Activated CD4-positive, alpha-beta T cell treated with anti-CD3 and anti-CD28 coated beads, Interleukin-10, Interleukin-2, amounts not matched to agents 100 ng/mL and 50 ng/mL, durations not matched to agents 16 hours and 8 hours (primary cell): ENCODE data around the gene NUDT16L1.

Experiments used
- DNase-seq: peaks from one replicate; pipeline ENCODE4 v3.0.0-alpha.2; 2020

Gene NUDT16L1

DNA sequence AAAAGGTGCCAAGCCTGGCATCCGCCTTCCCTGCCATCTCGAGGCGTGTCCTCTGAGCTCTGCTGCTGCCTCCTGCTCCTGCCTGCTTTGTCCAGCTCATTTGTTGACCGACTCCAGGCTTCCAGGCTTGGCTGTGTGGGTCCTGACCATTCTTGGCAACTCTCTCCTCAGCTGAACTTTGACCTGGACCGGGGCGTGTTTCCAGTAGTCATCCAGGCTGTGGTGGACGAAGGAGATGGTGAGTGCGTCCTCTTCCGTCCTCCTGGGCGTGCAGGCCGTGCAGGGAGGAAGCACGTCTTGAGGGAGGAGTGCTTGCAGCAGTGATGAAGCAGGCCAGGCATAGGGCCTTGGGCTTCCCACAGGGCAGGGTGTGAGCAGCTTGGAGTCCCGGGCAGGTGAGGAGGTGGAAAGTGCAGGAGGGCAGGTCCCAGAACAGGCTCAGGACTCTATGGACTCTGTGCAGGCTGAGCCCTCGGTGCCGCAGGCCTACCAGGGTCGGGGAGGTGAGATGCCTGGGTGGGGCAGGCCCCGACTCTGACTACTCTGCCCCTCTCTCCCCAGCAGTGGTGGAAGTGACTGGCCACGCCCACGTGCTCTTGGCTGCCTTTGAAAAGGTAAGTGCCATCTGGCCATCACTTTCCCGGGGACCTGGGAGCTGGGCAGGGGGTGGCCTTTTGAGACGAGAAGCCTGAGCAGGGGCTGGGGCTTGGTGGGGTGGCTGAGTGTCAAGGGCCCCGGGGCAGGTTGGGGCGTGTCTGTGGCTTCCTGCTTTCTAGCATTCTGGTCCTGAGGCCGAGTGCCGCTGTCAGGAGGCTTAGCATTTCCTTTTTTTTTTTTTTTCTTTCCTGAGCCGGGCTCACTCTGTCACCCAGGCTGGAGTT, 28.6 kb upstream of the NUDT16L1 start:
- peak; percentile 68 for DNase-seq

DNA sequence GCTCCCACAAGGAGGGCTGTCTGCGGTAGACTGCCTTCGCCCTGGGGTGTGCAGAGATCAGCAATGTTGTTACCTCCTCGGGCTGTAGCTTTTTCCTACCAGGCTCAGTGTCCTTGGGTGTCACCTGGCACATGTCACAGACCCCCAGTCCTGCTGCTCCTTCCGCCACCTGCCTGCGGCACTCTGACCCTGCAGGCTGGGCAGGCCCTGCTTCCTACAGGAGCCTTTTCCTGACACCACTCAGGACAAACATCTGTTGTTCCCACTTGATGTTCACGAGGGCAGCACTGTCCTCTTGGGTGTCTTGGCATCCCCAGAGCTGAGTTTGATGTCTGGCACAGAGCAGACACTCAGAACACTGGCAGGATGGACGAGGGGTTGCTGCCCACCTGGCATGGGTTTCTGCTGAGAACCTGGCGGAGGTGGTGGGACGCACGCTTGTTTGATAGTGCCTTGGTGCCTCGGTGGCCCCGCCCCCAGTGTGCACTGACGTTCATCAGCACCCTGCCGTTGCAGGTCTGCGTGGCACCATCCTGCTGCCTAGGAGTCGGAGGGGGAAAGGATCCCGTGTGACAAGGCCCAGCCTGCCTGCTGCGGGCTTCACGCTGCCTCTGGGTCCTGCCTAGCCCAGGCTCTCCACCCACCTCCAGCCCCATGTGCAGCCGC, 26.7 kb upstream of the NUDT16L1 start:
- no peak for DNase-seq

GRCh38 chr16:4667203-4667963, 26.0 kb upstream of the NUDT16L1 start:
- DNase-seq = no peak

- DNase-seq = no peak
Measured at GRCh38 chr16:4668313-4668960, 24.9 kb upstream of the NUDT16L1 start.

- DNase-seq = no peak
Measured at GRCh38 chr16:4673387-4674046, 19.8 kb upstream of the NUDT16L1 start.

- DNase-seq = no peak
Measured at GRCh38 chr16:4674926-4675530, 18.3 kb upstream of the NUDT16L1 start.

DNA sequence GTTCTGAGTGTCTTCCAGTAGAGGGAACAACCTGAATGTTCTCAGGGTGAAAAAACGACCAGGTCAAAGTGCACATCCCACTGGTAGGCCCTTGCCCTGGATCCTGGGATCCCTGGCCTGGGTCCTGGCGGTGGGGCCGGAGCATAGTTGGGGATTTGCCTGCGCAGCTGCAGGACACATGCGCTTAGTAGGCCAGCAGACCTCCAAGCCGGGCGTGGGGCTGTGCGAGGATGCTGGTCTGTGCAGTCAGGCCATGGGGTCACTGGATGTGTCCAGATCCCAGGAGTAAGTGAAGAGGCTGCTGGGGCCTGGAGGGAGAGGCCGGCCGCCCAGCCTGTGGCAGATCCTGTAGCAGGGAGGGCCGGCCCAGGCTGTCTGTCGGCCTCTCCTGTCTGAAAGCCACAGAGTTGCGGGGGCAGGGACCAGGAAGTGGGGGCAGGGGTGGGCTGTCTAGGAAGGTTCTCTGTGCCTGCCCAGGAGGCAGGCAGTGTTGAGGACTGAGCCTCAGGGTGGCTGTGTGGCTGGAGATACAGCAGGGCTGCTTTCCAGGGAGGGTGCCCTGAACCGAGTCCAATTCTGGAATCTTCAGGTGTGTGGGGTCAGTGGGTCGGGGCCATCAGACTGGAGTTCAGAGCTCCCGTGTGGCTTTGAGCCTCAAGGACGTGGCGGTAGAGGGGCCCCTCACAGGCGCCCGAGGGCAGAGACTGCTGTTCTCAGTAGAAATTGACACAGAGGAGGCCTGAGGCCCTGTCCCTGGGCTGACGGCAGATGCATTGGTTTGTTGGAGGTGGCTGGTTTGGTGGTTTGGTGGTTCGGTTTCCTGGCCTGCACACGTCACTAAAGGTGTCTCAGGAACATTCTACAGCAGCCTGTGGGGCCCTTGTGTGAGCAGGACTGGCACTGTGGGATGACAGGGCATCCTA, 17.2 kb upstream of the NUDT16L1 start:
- peak; percentile 84 for DNase-seq

- DNase-seq = no peak
Measured at GRCh38 chr16:4676831-4677230, 16.5 kb upstream of the NUDT16L1 start.

DNA sequence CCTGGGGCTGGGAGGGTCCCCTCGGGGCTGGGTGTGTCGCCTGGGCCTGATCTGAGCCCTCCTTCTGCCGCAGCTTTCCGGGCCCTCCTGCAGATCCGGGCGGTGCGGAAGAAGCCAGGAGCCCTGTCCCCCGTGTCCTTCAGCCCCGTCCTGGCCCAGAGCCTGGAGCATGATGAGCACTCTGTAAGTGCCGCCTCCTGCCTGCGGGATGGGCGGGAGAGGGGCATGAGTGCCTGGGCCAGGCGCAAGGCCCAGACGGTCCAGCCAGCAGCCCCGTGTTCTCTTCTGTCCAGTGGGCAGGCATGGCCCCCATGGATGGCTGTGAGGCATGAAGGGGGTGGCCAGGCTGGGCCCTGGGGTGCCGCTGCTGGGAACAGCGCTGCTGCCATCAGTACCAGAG, 16.0 kb upstream of the NUDT16L1 start:
- DNase-seq = no peak

- DNase-seq = no peak
Measured at GRCh38 chr16:4677994-4678393, 15.4 kb upstream of the NUDT16L1 start.

DNA sequence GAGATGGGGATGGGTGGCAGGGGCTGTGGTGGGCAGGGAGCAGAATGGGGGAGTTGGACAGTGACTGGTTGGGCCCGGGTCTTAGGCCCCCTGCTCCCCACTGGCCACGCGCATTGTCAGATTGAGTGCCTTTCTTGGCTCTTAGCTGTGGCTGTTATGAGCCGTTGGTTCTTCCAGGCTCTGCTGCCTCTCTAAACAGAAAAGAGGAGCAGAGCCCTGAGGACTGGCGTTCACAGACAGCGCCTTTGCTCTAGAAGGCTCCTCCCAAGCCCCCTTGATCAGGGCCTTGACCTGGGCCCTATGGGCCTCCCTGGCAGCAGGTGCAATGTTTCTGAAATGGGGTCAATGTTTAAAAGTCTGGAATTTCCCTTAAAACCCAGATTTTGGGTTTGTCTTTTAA, 14.8 kb upstream of the NUDT16L1 start:
- no peak for DNase-seq

- DNase-seq = no peak
Measured at GRCh38 chr16:4679156-4679849, 14.1 kb upstream of the NUDT16L1 start.

GRCh38 chr16:4679850-4680636, 13.3 kb upstream of the NUDT16L1 start:
- DNase-seq = no peak

GRCh38 chr16:4680673-4681470, 12.5 kb upstream of the NUDT16L1 start:
- DNase-seq = no peak

DNA sequence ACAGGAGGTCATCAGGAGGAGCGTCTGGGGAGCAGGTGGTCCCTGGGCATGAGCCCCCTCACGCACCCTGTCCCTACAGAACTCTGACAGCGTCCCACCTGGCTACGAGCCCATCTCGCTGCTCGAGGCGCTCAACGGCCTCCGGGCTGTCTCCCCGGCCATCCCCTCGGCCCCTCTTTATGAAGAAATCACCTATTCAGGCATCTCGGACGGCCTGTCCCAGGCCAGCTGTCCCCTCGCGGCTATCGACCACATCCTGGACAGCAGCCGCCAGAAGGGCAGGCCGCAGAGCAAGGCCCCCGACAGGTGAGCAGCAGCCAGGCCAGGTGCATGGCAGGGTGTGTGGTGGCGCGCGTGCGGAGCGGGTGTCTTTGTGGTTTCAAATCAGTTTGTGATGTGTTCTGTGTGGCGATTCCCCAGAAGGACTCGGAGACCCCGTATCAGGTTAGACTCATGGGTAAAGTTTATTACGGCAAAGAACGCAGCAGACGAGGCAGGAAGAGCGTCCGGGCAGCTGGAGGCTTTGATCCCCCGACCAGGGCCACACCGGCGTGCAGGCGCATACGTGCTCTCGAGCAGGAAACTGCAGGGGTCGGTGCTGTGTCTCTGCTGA, 11.8 kb upstream of the NUDT16L1 start:
- no peak for DNase-seq

GRCh38 chr16:4682084-4682591, 11.2 kb upstream of the NUDT16L1 start:
- no peak for DNase-seq

DNA sequence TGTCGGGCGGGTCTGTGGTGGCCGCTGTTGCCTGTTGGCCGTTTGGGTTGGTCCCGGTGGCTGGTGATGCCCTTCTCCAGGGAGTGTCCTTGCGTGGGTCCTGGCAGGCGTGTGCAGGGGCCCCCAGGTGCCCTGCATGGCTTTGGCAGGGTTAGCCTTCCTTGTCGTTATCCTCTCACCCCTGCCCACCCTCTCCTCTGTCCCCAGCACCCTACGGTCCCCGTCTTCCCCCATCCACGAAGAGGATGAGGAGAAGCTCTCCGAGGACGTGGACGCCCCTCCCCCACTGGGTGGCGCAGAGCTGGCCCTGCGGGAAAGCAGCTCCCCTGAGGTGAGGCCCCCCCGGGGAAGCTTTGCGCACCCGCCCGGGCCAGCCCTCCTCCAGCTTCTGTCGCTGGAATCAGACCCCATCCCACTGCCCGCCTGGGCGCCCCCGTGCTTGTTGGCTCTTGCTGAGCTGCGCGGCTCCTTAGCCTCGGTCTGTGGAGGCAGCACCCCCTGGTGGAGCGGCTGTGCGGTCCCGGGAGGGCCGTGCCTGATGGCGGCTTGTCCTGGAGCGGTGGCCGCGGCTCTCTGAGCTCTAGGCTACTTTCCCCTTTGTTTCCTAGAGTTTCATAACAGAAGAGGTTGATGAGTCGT, 10.6 kb upstream of the NUDT16L1 start:
- DNase-seq = peak; percentile 36
